Keratinocyte (primary cell): Measurements from ENCODE around the gene ZBTB48. TPM values are rescaled to one million over a fixed set of nuclear protein-coding genes. Genes with fewer than 3 reads are reported as not detected.

ENCODE experiments used
- DNase-seq: peaks from one replicate; pipeline ENCODE4 v3.0.0-alpha.2; 2011; ENCODE audit warnings: low read depth, missing footprints, low spot score
- FAIRE-seq: peaks from 2 replicates; lab custom pipeline; 2011; peaks lifted over from hg19 to GRCh38; lab: Jason Lieb, UNC
- H2AFZ ChIP-seq: 2 replicates; pipeline ENCODE4 v1.6.0; 2012; ENCODE audit warnings: low read length, control low read depth, inconsistent platforms; ENCODE audit not compliant: control insufficient read depth
- H3K27ac ChIP-seq: 2 replicates; pipeline ENCODE4 v1.5.1; 2011; ENCODE audit warnings: low read length; ENCODE audit not compliant: control insufficient read depth, insufficient read depth
- H3K27me3 ChIP-seq: 3 replicates; pipeline ENCODE4 v1.6.0; 2011; ENCODE audit warnings: low read length; ENCODE audit not compliant: control insufficient read depth, insufficient read depth; ENCODE audit errors: extremely low read depth
- H3K36me3 ChIP-seq, 2 experiments: 2 replicates in 1 of 2; 3 replicates in 1 of 2; pipeline ENCODE4 v1.5.1; 2011; ENCODE audit warnings: low read length in 2 of 2, mild to moderate bottlenecking in 1 of 2; ENCODE audit not compliant: control insufficient read depth in 2 of 2, insufficient read depth in 2 of 2; ENCODE audit errors: extremely low read depth in 1 of 2
- H3K4me1 ChIP-seq: 3 replicates; pipeline ENCODE4 v1.5.1; 2011; ENCODE audit warnings: low read length; ENCODE audit not compliant: control insufficient read depth, insufficient read depth; ENCODE audit errors: extremely low read depth
- H3K4me2 ChIP-seq: 3 replicates; pipeline ENCODE4 v1.6.0; 2011; ENCODE audit warnings: low read depth, low read length; ENCODE audit not compliant: control insufficient read depth, insufficient read depth; ENCODE audit errors: extremely low read depth
- H3K4me3 ChIP-seq, 3 experiments: fragments of 200-600 bp in 1 of 3; sonication (generic) in 1 of 3; 2 replicates in 2 of 3; 3 replicates in 1 of 3; pipeline ENCODE4 v1.5.1; 2011 to 2016; ENCODE audit warnings: low read length in 3 of 3, mild to moderate bottlenecking in 3 of 3, control low read depth in 2 of 3, inconsistent platforms in 1 of 3, low read depth in 1 of 3, mixed read lengths in 1 of 3, mixed run types in 1 of 3, moderate library complexity in 1 of 3; ENCODE audit not compliant: control insufficient read depth in 2 of 3, insufficient read depth in 2 of 3; ENCODE audit errors: extremely low read depth in 1 of 3
- H3K79me2 ChIP-seq: 2 replicates; pipeline ENCODE4 v1.6.0; 2012; ENCODE audit warnings: low read length; ENCODE audit not compliant: control insufficient read depth, insufficient read depth
- H3K9ac ChIP-seq: 3 replicates; pipeline ENCODE4 v1.6.0; 2011; ENCODE audit warnings: low read length; ENCODE audit not compliant: control insufficient read depth, insufficient read depth; ENCODE audit errors: extremely low read depth
- H3K9me1 ChIP-seq: 3 replicates; pipeline ENCODE4 v1.6.0; 2011; ENCODE audit warnings: low read length; ENCODE audit not compliant: control insufficient read depth, insufficient read depth; ENCODE audit errors: extremely low read depth
- H3K9me3 ChIP-seq: 2 replicates; pipeline ENCODE4 v1.5.1; 2012; ENCODE audit warnings: low read depth, low read length; ENCODE audit not compliant: control insufficient read depth
- H4K20me1 ChIP-seq: 3 replicates; pipeline ENCODE4 v1.6.0; 2011; ENCODE audit warnings: low read length; ENCODE audit not compliant: control insufficient read depth, insufficient read depth; ENCODE audit errors: extremely low read depth
- EZH2 ChIP-seq: IDR thresholded peaks from one replicate; pipeline ENCODE4 v1.6.1; 2012; ENCODE audit warnings: inconsistent platforms, mild to moderate bottlenecking, low read length, moderate library complexity
- dilution Hi-C: fragments of 300-500 bp; cut with MboI; formaldehyde crosslinking; loops from one replicate; pipeline ENCODE4 v1.7.0; 2020; ENCODE audit warnings: low sequenced_read_pairs; ENCODE audit not compliant: extremely low pct_ligation_motif_present
- polyA plus RNA-seq, 5 experiments: library from polyadenylated mRNA; depleted of rRNA in 3 of 5; stranded (reverse) in 3 of 5; stranded (forward) in 1 of 5; unstranded in 1 of 5; fragments of >200 nt; gene quantifications; 1 replicate in 1 of 5; 2 replicates in 3 of 5; 3 replicates in 1 of 5; pipeline versions ENCODE4 v1.2.1 to v1.2.3, GENCODE V29; 2011 to 2012; ENCODE audit warnings: missing spikeins in 2 of 5, low read depth in 1 of 5, low replicate concordance in 1 of 5
- TF ChIP-seq, protein P1 (sequence below), 3 experiments: IDR thresholded peaks in 1 of 3; conservative IDR thresholded peaks in 1 of 3; optimal IDR thresholded peaks in 1 of 3; 2 replicates in 2 of 3; 3 replicates in 1 of 3; pipeline versions ENCODE3 to v1.5.1; 2011; ENCODE audit warnings: low read length in 3 of 3, mild to moderate bottlenecking in 3 of 3, moderate library complexity in 2 of 3, control low read depth in 1 of 3, inconsistent platforms in 1 of 3; ENCODE audit not compliant: insufficient read depth in 2 of 3; ENCODE audit errors: extremely low read depth in 1 of 3

Gene ZBTB48
- polyA plus RNA-seq, 1 donor (not counting 4 experiments of a cell fraction or from before 2014, with no cell fraction given), result 10.9 TPM

DNA sequence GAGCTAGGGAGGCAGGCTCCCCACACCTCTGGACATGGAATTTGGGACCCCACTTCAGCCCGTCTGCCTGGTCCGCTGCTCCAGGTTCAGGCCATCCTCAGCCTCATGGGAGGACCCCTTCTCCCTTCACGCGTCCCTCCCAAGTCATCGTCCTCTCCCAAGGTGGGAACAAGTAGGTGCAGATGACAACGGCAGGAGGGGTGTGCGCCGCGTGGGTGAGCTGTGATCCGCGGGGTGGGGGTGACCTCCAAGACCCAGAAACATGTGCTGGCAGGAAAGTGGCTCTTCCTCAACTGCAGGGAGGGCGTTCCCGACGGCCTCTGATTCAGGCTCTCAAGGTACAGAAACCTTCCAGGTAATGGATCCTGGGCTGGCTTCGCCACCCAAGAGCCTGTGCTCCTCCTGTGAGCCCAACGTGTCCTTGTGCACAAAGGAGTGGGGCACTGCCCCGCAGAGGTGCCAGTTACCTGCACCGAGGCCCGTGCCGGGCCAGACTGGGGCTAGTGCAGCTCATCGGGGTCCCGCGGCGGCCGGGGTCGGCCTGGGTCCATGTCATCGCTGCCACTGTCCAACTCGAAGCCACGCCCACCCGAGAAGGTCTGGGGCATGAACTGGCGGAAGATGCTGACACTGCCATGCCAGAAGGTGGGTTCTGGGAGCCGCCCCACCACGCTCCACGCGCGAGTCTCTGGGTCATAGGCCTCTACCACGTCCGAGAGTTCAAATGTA lies 13.2 kb downstream of the ZBTB48 start:
- Histone ChIP-seq H2AFZ (no peak overlapping the region), H3K79me2 (peaks cover 62% of the 10 kb centered on the region), H3K27ac (no peak overlapping the region), H3K9me1 (peaks cover 11% of the 10 kb centered on the region), H3K9me3 (no peaks in the 10 kb centered on the region), H3K27me3 (no peaks in the 10 kb centered on the region), H3K4me2 (no peak overlapping the region), H4K20me1 (peaks cover 65% of the 10 kb centered on the region), H3K9ac (no peak overlapping the region), H3K36me3 (peaks cover 64 to 83% of the 10 kb centered on the region in 2 experiments), H3K4me1 (peaks cover 32% of the 10 kb centered on the region), H3K4me3 (no peak overlapping the region)
- dilution Hi-C loops, result no loop called here
- DNase-seq, result no peak
- FAIRE-seq, result no peak
- TF ChIP-seq, protein P1, sequence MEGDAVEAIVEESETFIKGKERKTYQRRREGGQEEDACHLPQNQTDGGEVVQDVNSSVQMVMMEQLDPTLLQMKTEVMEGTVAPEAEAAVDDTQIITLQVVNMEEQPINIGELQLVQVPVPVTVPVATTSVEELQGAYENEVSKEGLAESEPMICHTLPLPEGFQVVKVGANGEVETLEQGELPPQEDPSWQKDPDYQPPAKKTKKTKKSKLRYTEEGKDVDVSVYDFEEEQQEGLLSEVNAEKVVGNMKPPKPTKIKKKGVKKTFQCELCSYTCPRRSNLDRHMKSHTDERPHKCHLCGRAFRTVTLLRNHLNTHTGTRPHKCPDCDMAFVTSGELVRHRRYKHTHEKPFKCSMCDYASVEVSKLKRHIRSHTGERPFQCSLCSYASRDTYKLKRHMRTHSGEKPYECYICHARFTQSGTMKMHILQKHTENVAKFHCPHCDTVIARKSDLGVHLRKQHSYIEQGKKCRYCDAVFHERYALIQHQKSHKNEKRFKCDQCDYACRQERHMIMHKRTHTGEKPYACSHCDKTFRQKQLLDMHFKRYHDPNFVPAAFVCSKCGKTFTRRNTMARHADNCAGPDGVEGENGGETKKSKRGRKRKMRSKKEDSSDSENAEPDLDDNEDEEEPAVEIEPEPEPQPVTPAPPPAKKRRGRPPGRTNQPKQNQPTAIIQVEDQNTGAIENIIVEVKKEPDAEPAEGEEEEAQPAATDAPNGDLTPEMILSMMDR (optimal IDR thresholded peaks at IDR 0.05 in 1 of 3, IDR thresholded peaks at IDR 0.05 in 1 of 3, conservative IDR thresholded peaks at IDR 0.05 in 1 of 3; ENCODE audit: extremely low read depth in 1 of 3, insufficient read depth in 2 of 3, low read length in 3 of 3), result no peak
- no peak for TF ChIP-seq EZH2

DNA sequence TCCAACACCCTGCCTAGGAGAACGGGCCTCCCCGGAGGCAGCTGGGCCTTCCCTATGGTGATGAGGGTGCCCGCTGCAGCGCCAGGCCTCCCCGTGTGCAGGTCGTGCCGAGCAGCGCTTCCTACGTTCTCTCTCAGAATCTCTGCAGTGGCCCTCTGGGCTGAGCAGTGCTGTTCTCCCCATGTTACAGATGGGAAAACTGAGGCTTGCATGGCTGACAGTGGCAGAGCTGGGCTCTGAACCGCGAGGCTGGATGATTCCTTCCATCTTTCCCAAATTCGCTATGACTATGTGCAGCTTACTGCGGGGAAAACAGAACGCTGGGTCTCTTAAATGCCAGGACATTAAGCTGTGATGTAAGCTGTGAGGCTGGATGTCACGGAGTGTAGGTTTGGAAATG lies 14.0 kb downstream of the ZBTB48 start:
- H2AFZ ChIP-seq, result no peak overlapping the region
- H3K79me2 ChIP-seq, result peaks cover 68% of the 10 kb centered on the region
- H3K4me2 ChIP-seq, result no peak overlapping the region
- peaks cover 6% of the 10 kb centered on the region for H3K9me1 ChIP-seq
- no peak for TF ChIP-seq EZH2
- TF ChIP-seq, protein P1 (optimal IDR thresholded peaks at IDR 0.05 in 1 of 3, IDR thresholded peaks at IDR 0.05 in 1 of 3, conservative IDR thresholded peaks at IDR 0.05 in 1 of 3; ENCODE audit: extremely low read depth in 1 of 3, insufficient read depth in 2 of 3, low read length in 3 of 3), result no peak
- H3K27ac ChIP-seq, result no peak overlapping the region
- no peak overlapping the region for H3K4me3 ChIP-seq
- dilution Hi-C loops, result no loop called here
- H3K36me3 ChIP-seq, result peaks cover 63 to 88% of the 10 kb centered on the region in 2 experiments
- FAIRE-seq (no peak), DNase-seq (no peak)
- no peak overlapping the region for H3K9ac ChIP-seq
- H3K9me3 ChIP-seq, result no peaks in the 10 kb centered on the region
- no peaks in the 10 kb centered on the region for H3K27me3 ChIP-seq
- peaks cover 63% of the 10 kb centered on the region for H4K20me1 ChIP-seq
- peaks cover 31% of the 10 kb centered on the region for H3K4me1 ChIP-seq
